Stimulated activated CD8-positive, alpha-beta memory T cell treated with anti-CD3 and anti-CD28 coated beads, Interleukin-12 subunit alpha, Interleukin-12 subunit beta, amount 100 ng/mL, for 1 hour (primary cell): ENCODE data around the gene EPHA8.

Source experiments
- DNase-seq: peaks from one replicate; pipeline ENCODE4 v3.0.0-alpha.2; 2020; ENCODE audit warnings: low read depth

The EPHA8 gene

DNA sequence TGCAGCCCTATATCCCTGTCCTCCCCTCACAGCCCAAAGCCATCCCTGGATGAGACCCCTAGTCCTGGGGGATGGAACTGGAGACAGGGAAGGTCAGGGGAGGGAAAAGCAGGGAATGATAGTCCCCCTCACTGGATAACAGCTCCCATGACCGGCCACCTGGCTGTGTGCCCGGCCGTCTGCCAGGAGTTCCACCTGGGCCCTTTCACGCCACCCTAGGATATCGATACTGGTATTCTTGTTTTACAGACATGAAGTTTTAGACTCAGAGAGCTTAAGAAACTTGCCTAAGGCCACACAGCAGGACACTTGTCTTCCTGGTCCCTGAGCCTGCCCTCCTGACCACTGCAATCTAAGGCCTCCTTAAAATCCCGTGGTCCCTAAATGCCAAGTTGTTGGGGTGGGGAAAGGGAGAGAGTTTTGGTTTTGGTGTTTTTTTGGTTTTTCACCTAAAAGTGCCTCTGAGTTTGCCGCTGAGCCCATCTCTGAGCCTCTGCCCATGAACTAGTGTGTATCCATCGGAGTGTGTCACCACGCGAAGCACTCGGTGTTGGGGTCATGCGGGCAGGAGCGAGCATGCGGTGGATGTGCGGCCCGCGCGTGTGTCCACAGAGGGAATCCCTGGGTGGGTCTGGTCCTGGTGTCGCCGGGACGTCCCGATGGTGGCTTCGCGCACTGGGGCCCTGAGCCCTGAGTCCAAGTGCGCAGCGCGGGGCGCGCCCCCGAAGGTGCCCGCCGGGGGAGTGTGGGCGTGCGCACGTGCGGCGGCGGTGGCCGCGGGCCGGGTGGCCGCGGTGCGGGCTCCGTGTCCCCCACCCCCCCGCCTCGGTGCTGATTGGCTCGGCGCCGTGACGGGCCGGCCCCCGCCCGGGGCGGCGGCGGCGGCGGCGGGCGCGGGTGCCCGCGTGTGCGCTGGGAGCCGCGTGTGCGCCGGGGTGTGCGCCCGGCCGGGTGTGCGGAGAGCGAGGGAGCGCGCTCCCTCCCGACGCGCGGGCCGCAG, at the start of gene EPHA8:
Gene EPHA8 (plus strand): TSS at position 906 of the 1,000 bp plus-strand sequence. CDS start 147 bp downstream, outside the sequence.
- DNase-seq, result no peak

DNA sequence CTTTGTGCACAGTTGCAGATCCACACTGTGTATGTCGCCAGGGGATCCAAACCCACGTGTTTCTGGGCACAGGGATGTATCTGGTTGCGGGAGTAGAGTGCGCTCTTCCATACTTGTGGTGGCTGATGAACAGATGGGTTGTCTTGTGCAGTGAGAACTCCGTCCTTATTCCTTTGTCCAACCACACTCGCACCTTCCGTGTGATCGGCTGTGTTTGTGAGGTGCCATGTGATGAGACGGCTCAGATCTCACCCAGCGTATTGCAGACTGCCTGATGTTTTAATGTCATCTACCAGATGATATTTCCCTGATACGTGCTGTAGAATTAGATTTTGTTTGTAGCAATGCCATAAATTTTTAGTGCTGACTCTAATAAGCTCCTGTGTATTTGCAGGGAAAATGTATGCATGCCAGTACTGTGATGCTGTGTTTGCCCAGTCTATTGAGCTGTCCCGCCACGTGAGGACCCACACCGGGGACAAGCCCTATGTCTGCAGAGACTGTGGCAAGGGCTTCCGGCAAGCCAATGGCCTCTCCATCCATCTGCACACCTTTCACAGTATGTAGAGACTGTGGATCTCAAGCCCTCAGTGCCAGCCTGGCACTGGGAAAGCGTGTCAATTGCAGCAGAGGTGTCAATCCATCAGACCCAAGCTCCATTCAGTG, 46.2 kb upstream of the EPHA8 start:
- no peak for DNase-seq

DNA sequence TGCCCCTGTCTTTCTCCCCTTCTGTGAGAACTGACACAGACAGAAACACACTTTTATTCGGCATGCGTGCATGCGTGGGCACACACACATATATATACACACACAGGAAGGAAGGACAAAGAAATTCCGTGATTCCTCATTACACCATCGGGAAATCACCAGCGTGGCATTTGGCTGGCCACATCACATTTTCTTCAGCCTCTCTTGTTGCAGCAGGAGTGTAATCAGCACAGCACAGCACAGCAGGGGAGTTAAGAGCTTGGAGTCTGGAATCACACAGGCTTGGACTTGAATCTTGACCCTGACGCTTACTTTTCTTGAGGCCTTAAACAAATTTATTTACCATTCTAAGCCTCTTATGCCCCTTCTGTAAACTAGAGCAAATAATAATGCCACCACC, 45.3 kb upstream of the EPHA8 start:
- DNase-seq, result no peak

DNA sequence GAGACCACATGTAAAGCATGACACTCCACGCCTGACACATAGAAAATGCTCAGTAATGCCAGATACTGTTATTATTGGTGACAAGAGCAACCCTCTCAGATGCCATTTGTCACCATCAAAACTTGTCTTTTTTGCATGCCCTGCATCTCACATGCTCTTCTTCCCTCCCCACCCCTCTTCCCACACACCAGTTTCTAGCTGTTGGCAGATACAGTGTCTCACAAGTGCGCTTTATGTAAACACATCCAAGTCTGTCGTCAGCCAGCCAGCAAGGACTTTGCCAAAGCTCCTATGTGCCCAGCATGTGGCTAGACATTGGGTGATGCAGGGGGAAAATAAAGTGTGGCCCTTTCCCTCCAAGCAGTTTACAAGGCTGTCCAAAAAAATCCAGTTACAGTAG, 44.9 kb upstream of the EPHA8 start:
- DNase-seq, result no peak

DNA sequence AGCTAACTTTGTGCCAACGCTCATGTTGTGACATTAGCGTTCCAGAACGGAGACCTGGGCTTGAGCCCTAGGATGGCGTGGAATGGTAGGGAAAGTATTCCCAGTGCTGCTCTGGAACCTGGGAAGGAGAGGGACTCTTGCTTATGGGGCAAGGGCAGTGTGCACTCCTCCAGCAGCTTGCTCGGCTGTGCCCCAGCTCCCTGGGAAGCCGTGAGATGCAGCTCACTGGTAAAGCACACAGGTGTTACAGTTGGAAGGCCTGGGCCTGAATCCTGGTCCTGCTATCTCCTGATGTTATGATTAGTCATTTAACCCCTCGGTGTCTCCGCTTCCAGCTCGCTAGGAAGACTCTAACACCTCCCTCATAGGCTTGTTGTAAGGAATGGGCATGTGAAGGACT, 42.4 kb upstream of the EPHA8 start:
- DNase-seq, result no peak

DNA sequence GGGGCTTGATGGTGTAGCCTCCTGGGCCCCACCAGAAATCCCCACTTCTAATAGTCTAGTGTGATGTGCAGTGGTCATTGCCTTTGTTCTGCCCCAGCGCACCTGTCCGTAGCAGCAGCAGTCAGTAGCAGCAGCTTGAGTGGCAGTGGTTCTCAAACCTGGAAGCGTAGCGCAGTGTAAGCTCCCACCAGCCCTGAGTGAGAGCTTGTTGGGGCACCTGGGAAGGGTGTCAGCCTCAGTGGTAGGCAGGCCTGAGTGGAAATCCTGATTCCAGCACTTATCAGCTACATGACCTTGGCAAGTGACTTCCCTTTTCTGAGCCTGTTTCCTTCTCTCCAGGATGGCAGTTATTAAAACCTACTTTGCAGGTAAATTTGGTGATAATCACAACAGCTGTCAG, 41.6 kb upstream of the EPHA8 start:
- DNase-seq, result no peak

DNA sequence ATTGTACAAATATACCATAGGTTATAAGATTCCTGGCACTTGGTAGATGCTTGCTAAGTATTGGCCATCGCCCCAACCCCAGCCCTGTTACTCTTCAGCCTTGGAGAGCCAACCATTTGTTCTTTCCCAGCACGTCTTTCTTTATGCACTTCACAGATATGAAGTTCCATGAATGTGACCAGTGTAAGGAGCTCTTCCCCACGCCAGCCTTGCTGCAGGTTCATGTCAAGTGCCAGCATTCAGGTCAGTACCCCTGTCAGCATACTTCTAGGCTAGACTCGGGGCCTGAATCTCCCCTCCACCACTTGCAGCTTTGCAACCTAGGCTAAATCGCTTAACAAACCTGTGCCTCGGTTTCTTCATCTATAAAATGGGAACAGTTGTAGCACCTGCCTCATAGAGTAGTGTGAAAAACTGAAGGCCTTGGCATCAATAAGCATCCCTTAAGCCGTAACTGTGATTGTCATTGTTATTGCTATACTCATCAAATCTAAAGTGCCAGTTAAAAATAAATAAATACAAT, 41.0 kb upstream of the EPHA8 start:
- no peak for DNase-seq

DNA sequence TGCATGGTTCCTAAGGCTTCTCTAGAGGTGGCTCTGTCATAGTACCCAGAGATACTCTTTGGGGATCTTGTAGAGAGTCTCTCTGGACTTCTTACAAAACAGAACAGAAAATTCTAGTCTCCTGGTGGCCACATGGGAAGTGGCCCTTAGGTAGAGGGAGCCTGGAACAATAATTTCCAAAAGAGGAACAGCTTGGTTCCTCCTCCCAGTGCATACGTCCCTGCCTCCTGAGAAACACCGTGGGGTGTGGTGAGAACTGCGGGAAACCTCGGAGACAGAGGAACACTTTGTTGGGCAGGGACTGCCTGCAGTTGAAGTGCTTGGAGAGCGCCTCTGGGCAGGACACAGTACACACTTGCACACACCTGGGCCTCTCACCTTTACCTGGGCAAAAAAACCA, 38.8 kb upstream of the EPHA8 start:
- DNase-seq, result no peak

DNA sequence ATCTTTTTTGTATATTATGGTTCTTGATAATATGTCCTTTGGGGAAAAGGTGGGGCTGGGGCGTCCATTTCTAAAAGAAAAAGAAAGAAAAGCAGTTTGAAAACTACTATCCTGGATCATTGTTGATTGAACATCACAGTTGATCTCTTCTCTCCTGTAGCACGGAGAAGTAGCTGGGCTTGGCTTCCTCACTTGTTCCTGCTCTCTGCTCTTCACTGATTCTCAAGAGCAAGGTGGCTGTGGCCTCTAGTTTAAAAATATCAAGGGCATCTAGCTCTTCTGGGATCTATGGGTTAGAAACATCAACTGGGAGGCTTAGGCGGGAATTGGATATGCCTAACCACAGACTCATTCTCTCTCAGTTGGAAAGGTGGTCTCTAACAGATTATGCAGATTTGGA, 38.1 kb upstream of the EPHA8 start:
- DNase-seq, result no peak

DNA sequence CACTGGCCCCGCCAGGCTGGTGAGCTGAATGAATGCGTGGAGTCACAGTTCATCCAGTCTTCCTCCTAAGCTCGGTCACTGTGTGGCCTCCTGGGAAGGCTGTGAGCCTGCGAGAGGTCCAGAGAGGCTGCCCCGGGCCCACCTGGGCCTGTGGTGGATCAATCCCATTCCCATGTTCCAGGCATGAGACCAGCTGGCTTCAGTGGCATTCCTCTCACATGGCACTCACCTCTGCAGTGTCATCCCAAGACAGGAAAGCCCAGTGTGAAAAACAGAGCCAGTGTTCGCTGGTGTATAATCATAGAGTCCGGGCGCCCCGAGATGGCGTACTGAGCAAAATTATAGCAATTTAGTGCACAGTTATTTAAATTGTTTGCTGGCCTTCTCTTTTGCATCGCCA, 37.6 kb upstream of the EPHA8 start:
- DNase-seq, result no peak

DNA sequence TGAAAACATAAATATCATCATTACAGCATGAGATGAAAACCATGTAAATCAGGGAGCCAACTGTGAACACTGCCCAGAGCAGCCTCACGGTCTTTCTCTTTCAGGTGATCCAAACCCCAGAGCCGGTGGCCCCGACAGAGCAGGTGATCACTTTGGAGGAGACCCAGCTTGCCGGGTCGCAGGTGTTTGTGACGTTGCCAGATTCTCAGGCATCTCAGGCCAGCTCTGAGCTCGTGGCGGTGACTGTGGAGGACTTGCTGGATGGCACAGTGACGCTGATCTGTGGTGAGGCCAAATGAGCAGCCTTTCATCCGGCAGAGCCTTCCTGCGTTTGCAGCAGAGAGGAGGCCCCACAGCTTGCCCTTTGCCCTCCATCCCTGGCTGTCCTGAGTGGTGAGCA, 37.2 kb upstream of the EPHA8 start:
- no peak for DNase-seq

DNA sequence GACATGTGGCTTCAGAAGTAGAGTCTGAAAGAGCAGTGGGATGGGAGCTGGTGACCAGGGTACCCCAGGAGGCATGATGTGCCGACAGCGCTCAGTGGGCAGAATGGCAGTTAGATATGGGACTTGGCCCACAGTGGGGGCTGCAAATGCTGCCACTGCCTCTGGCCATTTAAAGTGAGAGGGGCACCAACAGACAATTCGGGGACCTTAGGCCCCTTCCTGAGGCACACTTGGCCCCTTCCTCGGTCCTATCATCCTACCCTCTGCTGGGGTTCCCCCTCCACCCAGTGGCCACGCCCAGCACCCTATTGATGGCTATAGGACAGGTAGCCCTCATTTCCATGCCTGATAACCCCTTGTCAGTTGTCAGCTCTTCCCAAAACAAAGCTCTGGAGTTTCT, 36.6 kb upstream of the EPHA8 start:
- DNase-seq, result no peak

DNA sequence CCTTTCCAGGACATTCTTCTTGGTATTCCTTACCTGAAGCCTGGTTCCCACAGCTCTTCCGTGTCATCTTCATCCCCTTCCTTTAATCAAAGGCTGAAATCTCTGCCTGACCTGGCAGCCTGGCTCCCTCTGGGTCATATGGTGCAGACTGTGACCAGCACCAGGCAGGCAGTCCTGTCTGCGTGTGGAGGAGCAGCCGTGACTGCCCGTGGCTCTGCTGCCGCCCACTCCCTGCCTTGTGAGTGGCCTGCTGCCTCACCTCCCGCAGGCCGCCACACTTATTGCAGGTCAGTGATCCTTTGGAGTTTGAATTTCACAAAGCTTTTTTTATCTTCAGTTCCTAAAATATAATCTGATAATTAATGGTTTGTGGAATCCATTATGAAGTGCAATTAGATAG, 36.2 kb upstream of the EPHA8 start:
- DNase-seq, result no peak

DNA sequence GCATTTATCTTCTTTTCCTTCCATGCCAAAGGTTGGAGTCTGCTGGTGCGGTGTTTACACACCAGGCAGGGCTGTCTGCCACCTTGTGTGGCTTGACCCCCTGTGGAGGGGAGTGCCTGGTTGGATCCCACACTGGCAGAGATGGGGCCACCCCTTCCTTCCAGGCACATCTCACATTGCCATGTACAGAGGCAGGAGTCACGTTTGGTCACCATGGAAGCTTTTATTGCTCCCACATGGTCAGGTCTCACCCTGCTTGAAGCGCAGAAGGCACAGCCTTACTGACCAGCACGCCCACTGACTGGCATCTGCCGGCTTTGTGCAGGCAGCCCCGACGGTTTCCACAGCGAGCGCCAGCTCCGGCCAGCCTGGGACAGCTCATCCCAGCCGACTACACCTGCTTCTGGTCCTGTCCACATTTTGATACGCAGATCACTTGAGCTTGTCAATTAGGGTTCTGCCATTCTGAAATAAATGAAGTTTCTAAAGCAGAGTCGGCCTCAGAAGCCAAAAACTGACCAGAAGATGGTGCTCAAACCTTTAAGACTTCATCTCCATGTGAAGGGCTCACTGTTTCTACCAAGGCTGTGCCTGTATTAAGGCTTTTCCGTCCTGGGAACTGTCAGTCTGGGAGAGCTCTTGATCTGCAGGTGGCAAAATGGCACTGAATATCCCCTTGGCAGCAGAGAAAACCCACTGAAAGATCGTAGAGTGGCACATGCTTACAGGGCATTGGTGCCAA, 35.6 kb upstream of the EPHA8 start:
- no peak for DNase-seq

DNA sequence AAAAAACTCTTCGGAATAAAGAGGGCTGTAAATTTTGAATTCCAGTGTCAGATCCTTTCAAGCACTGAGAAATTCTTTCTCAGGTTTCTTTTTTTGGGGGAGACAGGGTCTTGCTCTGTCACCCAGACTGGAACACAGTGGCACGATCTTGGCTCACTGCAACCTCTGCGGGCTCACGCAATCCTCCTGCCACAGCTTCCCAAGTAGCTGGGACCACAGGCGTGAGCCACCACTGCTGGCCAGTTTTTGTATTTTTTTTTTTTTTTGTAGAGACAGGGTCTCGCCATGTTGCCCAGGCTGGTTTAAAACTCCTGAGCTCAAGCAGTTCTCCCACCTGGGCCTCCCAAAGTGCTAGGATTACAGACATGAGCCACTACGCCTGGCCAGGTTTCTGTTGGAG, 34.8 kb upstream of the EPHA8 start:
- no peak for DNase-seq

DNA sequence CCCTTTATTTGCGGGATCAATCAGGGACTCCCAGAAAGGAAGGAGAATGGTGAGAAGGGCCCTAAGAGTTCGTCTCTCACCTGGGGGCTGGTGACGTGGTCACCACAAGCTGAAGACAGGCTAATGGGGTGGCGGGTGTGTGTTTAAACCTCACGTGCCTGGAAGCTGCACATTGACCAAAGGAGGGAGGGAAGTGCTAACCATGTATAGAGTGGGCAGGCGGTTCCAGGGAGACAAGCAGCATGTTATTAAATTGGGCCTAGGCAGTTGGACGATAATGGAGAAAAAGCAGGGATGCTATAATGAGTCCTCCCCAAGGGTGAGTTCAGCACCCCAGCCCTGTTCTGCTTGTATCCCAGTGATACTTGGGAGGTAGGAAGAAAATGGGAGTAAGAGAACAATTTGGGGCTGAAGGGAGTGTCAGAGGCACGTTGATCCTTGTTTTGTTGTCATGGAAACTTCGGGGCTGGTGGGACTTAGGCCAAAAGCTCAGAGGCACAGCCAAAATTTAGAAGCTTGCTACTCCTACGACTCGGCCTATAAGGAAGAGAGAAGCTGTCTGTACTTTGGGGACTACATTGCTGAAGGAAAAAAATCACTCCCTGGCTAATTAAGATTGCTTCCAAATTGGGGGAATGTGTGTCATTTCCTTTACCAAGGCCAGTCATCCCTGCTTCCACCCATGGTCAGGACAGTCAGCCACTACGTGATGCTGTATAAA, 33.2 kb upstream of the EPHA8 start:
- no peak for DNase-seq

DNA sequence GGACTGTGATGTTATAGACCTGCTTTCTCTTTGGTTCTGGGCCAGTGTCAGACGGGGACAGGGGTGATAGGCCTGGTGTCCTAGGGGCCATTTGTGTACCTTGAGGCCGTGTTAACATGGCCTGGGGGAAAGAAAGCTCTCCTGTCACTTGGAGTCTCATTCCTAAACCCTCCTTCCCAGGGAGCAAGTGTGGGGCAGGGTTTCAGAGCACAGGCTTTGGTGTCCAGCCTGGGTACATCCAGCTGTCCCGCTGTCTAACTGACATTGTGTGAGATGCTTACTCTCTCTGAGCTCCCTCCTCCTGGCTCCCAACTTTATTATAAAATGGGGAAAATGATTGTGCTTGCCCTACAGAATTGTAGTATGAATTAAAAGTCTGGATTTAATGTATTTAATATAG, 32.6 kb upstream of the EPHA8 start:
- DNase-seq, result no peak

DNA sequence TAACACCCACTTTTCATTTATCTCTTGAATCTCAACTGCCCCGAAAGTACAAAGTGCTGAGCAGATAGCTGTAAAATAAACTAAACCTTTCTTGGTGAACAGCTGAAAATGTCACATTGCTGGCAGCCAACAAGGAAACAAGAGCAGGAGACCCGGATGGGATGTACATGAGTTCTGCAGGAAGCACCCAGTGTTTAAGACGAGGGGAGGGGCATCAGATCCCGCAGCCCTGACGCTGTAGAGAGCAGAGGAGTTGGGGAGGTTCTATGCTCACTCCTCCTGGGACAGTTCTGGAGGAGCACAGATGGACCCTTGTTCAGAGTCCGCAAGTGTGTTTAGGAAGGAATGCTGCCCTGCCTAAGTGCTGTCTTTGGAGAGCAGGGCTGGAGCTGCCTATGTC, 32.0 kb upstream of the EPHA8 start:
- DNase-seq, result no peak

DNA sequence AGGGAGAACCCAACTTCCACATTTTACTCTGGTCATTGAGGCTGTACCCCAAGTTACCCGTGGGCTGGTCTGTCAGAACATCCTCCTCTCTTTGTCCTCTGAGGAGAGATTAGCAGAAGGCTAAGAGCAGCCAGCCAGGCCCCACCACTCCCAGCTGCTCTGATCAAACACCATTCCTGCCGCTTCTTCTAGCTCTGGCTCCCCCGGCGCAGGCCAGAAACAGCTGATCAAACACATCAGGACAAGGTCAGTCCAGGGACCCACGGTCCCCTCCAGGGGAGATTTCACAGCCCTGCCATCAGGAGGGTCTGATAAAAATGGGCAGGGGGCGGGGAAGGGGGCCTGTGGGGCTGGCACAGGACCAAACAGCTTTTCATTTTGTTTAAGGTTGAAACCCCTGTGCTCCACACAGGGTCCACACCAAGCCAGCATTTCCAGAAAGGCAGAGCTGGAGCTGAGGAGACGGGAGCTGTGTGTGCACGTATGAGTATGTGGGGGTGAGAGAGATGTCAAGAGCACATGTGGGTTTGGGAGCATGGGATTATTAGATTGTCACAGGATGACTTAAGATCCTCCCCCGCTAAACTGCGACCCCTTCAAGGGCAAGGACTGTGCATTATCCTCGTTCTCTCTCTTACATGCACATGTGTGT, 29.9 kb upstream of the EPHA8 start:
- no peak for DNase-seq

DNA sequence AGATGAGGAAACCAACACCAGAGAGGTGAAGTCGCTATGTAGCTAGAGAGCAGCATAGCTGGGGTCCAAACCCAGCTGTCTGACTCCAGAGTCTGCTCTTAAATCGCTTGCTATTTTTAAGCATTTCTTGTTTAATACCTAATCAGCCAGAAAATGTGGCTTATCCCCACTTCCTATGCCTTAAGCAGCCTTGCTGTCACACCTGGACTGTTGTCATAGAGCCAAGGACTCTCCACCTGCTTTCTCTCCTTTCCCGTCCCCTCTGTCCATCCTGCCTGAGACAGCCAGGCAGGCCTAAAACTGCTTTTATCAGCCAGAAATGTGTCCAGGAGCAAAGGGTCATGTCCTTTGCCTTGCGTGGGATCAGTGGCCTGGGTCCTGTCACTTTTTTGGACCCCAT, 28.3 kb upstream of the EPHA8 start:
- DNase-seq, result no peak

DNA sequence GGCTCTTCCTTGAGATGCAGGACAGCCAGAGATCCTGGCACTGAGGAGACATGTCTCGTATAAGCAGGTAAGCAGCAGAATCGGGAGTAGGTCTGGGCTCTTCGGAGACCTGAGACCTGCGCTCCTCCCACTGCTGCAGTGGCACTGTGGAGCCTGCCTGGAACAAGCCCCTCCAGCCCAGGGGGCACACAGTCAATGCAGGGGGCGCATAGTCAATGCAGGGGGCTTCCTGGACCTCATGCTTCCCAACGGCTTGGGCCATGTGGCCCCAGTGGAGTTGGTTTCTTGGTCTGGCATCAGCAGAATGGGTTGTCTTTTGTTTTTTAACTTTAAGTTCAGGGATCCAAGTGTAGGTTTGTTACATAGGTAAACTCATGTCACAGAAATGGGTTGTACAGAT, 27.9 kb upstream of the EPHA8 start:
- DNase-seq, result no peak
